Esophagus (tissue), 2 donors: ENCODE data around the gene LRRC74A. TPM values are rescaled to one million over a fixed set of nuclear protein-coding genes. Genes with fewer than 3 reads are reported as not detected.
A peak's percentile ranks its signal among the peaks of the same experiment; 100 is the strongest.

Source experiments
- H3K27ac ChIP-seq, 2 donors: one replicate each; pipeline ENCODE4 v1.5.1; 2013; ENCODE audit warnings: low read depth in 2 of 2, mild to moderate bottlenecking in 2 of 2, inconsistent platforms in 1 of 2, low read length in 1 of 2, moderate library complexity in 1 of 2
- H3K27me3 ChIP-seq, 2 donors: one replicate each; pipeline ENCODE4 v1.6.1; 2013; ENCODE audit warnings: low read length in 2 of 2, control low read depth in 1 of 2, mild to moderate bottlenecking in 1 of 2; ENCODE audit not compliant: insufficient read depth in 2 of 2, control insufficient read depth in 1 of 2
- H3K36me3 ChIP-seq, 2 donors: one replicate each; pipeline ENCODE4 v1.6.1; 2013; ENCODE audit warnings: low read length in 1 of 2; ENCODE audit not compliant: control insufficient read depth in 2 of 2, insufficient read depth in 2 of 2
- H3K4me1 ChIP-seq, 2 donors: one replicate each; pipeline ENCODE4 v1.6.1; 2013; ENCODE audit warnings: low read length in 1 of 2; ENCODE audit not compliant: control insufficient read depth in 2 of 2, insufficient read depth in 2 of 2
- H3K4me3 ChIP-seq, 2 donors: one replicate each; pipeline ENCODE4 v1.5.1; 2013; ENCODE audit warnings: low read length in 2 of 2, mild to moderate bottlenecking in 2 of 2, low read depth in 1 of 2, moderate library complexity in 1 of 2
- H3K9me3 ChIP-seq, 2 donors: one replicate each; pipeline ENCODE4 v1.6.1; 2013; ENCODE audit warnings: mild to moderate bottlenecking in 2 of 2, low read depth in 1 of 2, low read length in 1 of 2, moderate library complexity in 1 of 2; ENCODE audit not compliant: control insufficient read depth in 2 of 2, insufficient read depth in 1 of 2
- WGBS, 2 donors: extraction: QIAGEN DNeasy Blood & Tissue Kit; methylation state at CpG; one replicate each; pipeline ENCODE4 v1.1.7; 2013; 5-methylcytosine and 5-hydroxymethylcytosine counted together
- polyA plus RNA-seq, 2 donors: library from polyadenylated mRNA; stranded (reverse); fragments of 200-250 nt; gene quantifications; one replicate each; pipeline ENCODE4 v1.2.3, GENCODE V29; 2013
- donor health status: healthy with polysubstance abuse.
- donor health status: Bipolar disorder and iron deficiency.

The LRRC74A gene
- polyA plus RNA-seq, 2 donors = not detected

DNA sequence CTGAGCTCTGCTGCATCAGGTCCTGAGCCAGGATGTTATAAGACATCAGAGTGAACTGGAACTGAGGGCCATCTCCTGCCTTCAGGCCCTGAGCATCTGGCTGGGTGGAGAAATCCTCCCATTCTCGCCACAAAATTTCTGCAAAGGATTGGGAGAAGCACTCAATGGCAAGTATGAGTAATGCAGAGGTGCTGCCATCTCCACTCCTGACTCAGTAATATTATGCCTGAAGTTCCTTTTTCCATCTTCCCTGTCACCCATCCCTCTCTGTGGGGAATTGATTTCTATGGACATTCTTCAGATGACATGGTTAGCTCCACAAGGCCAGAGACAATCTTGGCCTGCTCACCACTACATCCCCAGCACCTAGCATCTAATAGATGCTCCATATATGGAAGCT, 18.2 kb upstream of the LRRC74A start:
- H3K4me1 ChIP-seq = peaks cover 0 to under 1% of the 10 kb centered on the region in 2 donors
- H3K4me3 ChIP-seq = no peak overlapping the region
- H3K9me3 ChIP-seq = no peaks in the 10 kb centered on the region
- H3K27me3 ChIP-seq = no peaks in the 10 kb centered on the region
- H3K36me3 ChIP-seq = peaks cover 13 to 15% of the 10 kb centered on the region in 2 donors
- 88 to 92% methylated on average over 1 of the region's 1 CpG for WGBS, 2 donors
- no peak overlapping the region for H3K27ac ChIP-seq

DNA sequence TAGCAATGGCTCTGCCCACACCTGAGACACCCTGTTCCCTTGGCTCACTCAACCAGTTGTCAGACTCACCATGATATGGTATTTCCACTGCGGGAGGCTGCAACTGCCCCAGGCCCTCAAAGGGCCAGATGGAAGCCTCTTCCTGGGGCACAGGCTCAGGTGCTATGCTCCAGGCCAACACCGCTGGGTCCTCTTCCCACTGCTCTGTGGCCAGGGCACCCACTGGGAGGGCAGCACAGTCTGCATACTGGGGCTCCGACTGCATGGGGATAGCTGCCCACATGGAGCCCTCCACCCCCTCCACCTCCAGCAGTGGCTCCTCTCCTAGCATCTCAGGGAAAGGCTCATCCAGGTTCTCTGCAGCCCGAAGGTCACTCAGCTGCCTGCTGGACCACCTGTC, 17.2 kb upstream of the LRRC74A start:
- 95% methylated on average over 4 of the region's 4 CpGs for WGBS, 2 donors
- Histone ChIP-seq H3K9me3 (no peaks in the 10 kb centered on the region), H3K36me3 (peaks cover 8 to 15% of the 10 kb centered on the region in 2 donors), H3K27ac (no peak overlapping the region), H3K4me3 (no peak overlapping the region), H3K27me3 (no peaks in the 10 kb centered on the region), H3K4me1 (peaks cover 0 to 2% of the 10 kb centered on the region in 2 donors)

DNA sequence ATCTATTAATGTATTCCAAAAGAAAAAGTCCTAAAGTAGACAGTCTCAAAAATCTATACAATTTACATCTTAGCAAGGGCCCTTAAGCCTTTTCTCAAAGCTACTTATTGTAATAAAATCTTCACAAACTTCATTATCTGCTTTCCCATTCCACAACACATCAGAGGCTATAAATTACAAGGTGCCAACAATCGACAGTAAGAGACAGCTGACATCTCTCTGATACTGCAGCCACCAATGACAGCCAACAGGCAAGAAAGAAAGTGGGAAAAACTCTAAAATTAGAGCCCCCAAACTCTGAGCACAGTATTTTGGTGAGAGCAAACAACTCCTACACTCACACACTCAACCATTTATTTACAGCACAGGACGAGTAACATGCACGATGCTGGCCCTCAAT, 15.7 kb upstream of the LRRC74A start:
- Histone ChIP-seq H3K9me3 (no peaks in the 10 kb centered on the region), H3K4me3 (peak overlapping the region in 1 of 2 donors; percentile 92)

DNA sequence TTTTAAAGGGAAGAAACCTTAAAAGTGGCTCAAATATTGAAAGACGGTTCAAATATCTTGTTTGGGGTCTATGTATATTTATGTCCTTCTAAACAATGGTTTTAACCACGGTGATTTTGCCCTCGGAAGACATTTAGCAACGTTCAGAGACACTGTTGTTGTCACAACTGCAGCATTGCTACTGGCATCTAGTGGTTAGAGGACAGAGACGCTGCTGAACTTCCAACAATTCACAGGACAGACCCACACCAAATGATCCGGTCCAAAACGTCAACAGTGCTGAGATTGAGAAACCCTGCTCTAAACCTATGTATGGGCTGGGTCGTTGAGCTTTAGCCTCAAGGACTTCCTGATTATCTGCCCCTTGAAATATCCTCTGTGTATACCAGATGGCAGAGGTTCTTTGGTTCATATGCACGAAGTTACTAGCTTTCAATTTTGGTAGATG, 15.2 kb upstream of the LRRC74A start:
- H3K4me1 ChIP-seq = peaks cover 0 to 2% of the 10 kb centered on the region in 2 donors
- WGBS, 2 donors = 3 to 5% methylated on average over 9 of the region's 9 CpGs
- H3K36me3 ChIP-seq = peaks cover 8 to 15% of the 10 kb centered on the region in 2 donors
- H3K9me3 ChIP-seq = no peaks in the 10 kb centered on the region
- no peaks in the 10 kb centered on the region for H3K27me3 ChIP-seq
- no peak overlapping the region for H3K27ac ChIP-seq
- H3K4me3 ChIP-seq = peak overlapping the region in 1 of 2 donors; percentile 92

More for the DNA sequence above, 15.7 kb upstream of the LRRC74A start:
- peaks cover 8 to 15% of the 10 kb centered on the region in 2 donors for H3K36me3 ChIP-seq
- 34% methylated on average over 3 of the region's 3 CpGs for WGBS, 2 donors
- H3K27ac ChIP-seq = no peak overlapping the region
- H3K4me1 ChIP-seq = peaks cover 0 to 2% of the 10 kb centered on the region in 2 donors
- H3K27me3 ChIP-seq = no peaks in the 10 kb centered on the region

DNA sequence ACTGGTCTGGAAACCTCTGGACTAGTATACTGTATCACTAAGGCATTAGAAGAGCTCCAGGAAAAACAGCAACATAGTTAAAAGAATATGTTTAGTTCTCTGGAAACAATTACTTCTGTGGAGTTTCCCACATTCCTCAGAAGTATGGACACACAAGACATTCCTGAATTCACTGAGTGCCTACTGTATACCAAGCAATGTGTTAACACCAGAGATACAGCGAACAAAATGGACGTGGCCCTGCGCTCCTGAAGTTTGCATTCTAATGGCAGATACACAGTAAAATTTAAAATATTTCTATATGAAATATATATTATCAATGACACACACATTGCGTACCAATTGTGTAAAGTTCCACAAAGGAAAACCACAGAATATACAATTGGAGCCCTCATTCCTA, 14.6 kb upstream of the LRRC74A start:
- Histone ChIP-seq H3K36me3 (peaks cover 8 to 10% of the 10 kb centered on the region in 2 donors), H3K4me3 (peak overlapping the region in 1 of 2 donors; percentile 92), H3K9me3 (no peaks in the 10 kb centered on the region), H3K4me1 (peaks cover 0 to 2% of the 10 kb centered on the region in 2 donors), H3K27ac (no peak overlapping the region), H3K27me3 (no peaks in the 10 kb centered on the region)
- 49 to 55% methylated on average over 4 of the region's 4 CpGs for WGBS, 2 donors

DNA sequence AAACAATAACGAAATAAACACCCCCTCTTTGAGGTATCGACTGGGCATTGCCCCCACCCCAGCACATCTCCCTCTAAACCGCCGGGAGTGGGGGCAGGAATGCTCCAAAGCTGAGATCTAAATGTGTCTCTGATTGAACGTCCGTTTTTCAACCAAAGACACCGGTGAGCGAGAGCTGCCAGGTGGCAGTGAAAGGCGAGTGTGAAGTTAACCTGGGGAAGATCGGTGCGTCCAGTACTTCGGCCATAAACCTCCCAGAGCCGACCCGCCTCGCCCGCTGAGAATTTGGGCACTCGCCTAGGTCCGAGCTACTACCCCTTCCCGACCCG, 14.2 kb upstream of the LRRC74A start:
- peak overlapping the region; percentile 61 to 92 for H3K4me3 ChIP-seq
- peaks cover 0 to 2% of the 10 kb centered on the region in 2 donors for H3K4me1 ChIP-seq
- H3K27me3 ChIP-seq = no peaks in the 10 kb centered on the region
- 0% methylated on average over 20 of the region's 20 CpGs for WGBS, 2 donors
- H3K36me3 ChIP-seq = peaks cover 7 to 8% of the 10 kb centered on the region in 2 donors
- peak overlapping the region; percentile 73 to 83 for H3K27ac ChIP-seq
- no peaks in the 10 kb centered on the region for H3K9me3 ChIP-seq

DNA sequence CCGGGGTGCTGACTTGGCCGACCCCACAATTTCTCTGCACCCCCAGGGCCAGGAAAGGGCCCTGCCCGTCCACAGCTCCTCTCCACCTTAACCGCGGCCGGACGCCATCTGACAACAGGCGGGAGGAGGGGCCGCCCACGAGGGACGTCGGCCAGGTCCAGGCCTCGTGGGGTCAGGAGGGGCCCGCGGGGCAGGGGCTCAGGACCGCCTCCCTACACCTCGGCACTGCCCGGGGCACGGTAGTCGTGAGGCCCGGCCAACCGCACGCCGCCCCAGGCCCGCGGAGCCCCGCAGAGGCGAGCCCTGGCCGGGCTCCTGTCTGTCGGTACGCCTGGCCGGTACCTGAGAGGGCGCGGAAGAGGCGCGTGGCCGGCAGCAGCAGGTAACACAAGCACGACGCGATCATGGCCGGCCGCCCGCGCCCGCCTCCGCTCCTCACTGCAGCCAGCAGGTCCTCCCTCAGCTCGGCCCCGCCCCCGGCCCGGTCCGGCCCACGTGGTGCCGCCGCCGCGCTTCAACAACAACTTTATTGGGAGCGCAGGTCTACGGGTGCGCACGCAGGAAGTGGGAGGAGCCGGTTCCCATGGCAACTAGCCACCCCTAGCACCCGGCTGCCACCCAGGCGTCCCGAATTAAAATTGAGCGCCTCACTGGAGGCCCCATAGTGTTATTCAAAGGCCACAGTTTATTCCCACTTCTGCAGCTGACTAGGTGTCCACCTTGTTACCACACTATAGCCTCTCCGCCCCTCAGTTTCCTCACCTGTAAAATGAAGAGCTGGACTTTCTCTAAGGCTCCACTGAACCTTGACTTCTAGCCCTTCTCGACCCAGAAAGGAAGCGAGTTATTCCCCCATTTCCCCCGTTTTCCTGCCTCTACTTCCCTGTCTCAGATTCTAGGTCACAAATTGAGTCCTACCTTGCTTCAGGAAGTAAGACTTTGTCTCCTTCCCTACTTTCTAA, 13.5 kb upstream of the LRRC74A start, which contains the start of gene ANGEL1:
TSS of gene ANGEL1 (minus strand) at position 461 of the 962 bp plus-strand sequence. CDS start at position 406, 55 bp downstream.
- 4% methylated on average over 66 to 69 of the region's 69 CpGs for WGBS, 2 donors
- no peaks in the 10 kb centered on the region for H3K9me3 ChIP-seq
- H3K36me3 ChIP-seq = peaks cover 1 to 3% of the 10 kb centered on the region in 2 donors
- no peaks in the 10 kb centered on the region for H3K27me3 ChIP-seq
- peak within 1 kb of the TSS; percentile 61 to 92 for H3K4me3 ChIP-seq
- peak within 1 kb of the TSS; percentile 73 to 83 for H3K27ac ChIP-seq
- H3K4me1 ChIP-seq = peaks cover 0 to 2% of the 10 kb centered on the region in 2 donors

DNA sequence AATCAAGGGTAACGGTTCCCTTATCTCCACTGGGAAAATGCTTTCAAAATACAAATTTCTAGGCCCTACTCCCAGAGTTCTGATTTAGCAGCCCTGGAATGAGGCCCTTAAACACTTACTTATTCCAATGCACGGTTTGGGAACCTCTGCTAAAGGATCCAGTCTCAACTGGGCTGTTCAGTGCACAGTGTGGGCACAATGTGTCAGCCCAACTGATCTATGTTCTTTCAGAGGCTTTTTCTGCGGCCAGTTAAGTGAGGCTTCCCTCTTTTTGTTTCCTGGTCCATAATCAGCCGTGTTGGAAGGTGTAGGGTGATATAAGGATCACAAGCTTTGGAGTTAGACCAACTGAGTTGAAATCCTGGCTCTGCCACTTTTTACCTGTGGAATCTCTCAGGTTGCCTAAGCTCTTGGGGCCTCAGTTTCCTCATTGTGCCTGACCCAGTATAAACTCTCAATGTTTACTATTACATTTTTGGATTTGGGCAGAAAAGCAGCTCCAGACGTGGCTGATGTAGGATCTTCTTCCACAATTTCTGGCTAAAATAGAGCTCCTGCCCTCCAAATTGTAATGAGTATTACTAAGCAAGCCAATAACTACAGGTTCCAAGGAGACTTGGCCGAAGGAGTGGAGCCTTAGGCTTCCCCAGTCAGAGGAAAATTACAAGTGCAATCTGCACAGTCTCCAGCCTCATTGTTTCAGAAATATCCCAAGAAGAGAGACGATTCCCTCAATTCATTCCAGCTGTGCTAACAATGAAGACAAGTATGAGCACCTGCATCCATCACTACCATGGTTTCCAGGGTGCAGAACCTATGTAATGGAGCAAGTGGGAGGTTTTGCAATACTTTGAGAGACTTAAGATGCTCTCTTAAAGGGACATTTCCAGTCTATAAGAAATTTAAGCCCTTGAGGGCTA, 11.2 kb upstream of the LRRC74A start:
- H3K27me3 ChIP-seq = no peaks in the 10 kb centered on the region
- H3K27ac ChIP-seq = no peak overlapping the region
- H3K9me3 ChIP-seq = no peaks in the 10 kb centered on the region
- H3K4me3 ChIP-seq = no peak overlapping the region
- H3K36me3 ChIP-seq = no peaks in the 10 kb centered on the region
- H3K4me1 ChIP-seq = peaks cover 0 to 2% of the 10 kb centered on the region in 2 donors
- 54 to 63% methylated on average over 7 of the region's 7 CpGs for WGBS, 2 donors

DNA sequence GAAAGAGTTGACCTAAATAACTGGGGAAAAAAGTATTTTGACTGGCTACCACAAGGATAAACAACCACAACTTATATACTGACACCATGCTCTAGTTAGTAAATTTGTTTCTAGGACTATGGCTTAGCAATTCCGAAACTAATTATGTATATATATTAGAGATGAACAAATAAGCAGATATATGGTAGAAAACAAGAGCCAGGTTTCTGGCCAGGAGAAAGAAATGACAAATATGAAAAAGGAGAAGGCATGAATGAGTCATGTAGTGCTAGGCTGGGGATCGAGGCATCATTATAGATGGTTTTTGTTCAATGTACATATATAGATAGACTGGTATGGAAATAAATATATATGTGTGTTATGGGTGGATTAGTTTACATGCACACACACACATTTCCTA, 5.5 kb upstream of the LRRC74A start:
- 69 to 70% methylated on average over 2 of the region's 2 CpGs for WGBS, 2 donors
- Histone ChIP-seq H3K27ac (no peak overlapping the region), H3K36me3 (no peaks in the 10 kb centered on the region), H3K9me3 (no peaks in the 10 kb centered on the region), H3K27me3 (no peaks in the 10 kb centered on the region), H3K4me1 (no peaks in the 10 kb centered on the region), H3K4me3 (no peak overlapping the region)
